HG02943 (cell line): ENCODE results near the gene TMEM163.
"Not testable (repeated sequence)": the region's sequence is repeated elsewhere in the genome, so short reads cannot be mapped to it uniquely, and the experiment has no call there.

Experiments used
- ATAC-seq: cut with Tn5 transposase; IDR thresholded peaks from one replicate; pipeline ENCODE4 v1.9.1; 2021; ENCODE audit warnings: mild to moderate bottlenecking, low read depth, moderate library complexity; ENCODE audit not compliant: unreplicated experiment

TMEM163 gene

DNA sequence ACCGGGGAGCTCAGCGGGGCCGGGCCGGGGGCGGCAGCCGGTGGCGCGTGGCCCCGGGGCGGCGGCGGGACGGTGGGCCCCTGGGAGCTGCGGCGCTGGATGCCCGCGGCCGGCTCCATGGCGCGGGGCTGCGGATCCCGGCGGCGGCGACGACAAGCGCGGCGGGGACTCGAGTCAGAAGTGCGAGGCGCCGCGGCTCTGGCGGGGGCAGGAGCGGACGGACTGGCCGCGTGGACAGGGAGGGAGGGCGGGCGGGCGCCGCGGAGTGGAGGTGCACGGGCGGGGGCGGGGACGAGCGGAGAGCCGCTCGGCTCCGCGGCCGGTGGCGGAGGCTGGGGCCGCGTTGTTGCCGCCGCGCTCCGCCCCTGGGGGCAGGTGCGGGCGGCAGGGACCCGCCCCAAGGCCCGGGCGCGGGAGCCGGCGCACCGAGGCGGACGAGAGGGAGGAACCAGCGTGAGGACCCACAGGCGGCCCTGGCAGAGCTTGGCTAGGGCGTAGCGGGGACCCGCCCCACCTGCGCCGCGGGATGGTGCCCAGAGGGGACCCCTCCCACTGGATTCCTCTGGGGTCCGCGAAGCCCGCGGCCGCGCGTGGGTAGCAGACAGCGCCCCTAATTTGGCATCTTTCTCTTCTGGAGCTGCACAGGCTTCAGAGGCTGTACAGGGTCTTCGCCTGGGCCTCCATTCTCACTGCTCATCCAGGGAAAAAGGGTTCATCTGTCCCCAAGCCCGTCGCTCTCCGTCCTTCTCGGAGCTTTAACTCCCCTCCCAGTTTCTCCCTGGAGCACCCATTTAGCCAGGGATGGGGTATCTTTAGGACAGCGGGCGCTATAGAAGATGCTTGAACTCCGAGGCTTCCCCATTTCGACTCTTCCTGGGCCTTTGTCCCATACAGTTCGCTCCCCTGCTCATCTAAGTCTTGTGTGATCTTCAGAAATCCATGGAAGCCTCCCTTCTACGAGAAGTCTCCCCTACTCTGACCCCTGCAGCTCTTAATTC is at the start of gene TMEM163:
Gene TMEM163, minus strand, starts transcription at position 184 of the 998 bp plus-strand sequence.
- ATAC-seq = no peak

DNA sequence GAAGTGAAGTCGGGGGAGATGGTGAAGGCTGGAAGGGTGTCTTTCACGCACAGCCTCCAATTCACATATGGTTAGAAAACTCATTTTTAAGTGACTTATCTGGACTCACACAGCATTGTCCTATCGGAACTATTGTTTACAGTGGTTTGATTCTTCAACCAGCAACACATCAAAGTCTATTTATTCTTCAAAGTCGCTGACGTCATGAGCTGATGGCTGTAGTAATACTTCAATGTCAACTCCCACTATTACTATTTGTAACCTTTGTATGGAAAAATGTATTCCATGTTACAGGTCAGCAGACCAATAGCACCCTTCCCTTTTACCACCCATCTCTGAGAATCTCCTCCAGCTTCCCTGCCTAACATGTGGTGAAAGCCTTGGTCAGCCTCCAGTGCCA is 47.8 kb upstream of the TMEM163 start:
- no peak for ATAC-seq

DNA sequence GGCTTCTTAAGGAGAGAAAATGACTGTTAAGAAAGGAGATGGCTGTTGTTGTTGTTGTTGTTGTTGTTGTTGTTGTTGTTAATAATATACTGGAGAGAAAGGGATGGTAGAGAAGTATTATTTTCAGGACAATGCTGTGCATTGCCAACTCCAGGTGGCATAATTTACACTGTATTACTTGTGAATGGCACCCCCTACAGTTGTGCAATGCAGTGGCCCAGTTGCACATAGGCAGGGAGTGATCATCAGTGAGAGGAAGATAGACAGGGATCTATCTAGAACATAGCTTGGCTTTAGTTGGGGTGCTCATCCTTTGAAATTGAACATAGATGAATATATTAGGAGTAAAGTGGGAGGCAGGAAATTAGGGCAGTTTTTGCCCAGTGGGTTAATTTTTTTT is 47.2 kb upstream of the TMEM163 start:
- ATAC-seq = no peak

DNA sequence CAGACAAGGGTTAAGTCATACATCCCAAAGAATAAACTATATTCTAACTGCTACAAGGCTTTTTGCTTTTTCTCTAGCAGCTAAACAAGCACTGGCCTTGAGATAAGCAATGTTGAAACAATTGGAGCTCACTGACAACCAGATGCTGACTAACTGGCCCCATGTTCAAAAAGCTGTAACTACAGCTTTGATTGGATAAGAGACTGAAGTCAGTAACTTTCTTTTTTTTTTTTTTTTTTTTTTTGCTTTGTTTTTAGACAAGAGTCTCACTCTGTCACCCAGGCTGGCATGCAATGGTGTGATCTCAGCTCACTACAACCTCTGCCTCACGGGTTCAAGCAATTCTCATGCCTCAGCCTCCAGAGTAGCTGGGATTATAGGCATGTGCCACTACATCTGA is 45.4 kb upstream of the TMEM163 start:
- no peak for ATAC-seq

DNA sequence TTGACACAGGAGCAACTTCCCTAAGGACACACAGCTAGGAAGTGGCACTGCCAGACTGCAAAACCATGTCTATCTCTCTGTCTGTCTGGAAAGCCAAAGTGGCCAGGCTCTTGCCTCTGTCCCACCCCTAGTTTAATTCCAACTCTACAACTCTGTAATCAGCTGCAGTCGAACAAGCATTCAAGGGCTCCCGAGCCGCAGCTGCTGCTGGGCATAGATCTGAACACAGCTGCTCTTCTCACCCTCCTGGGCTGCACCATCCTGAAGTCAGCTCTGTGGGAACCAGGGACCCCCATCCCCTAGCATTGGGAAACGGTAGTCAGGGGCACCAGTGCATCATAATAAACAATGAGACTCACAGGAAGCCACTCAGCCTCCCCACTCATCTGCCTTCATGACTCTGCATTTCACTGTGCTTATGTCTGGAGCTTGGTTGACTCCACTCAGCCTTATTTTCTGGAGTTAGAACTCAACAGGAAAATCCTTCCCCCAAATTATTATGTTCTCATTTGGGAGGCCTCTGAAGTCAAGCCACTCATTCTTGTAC is 44.4 kb upstream of the TMEM163 start:
- ATAC-seq = no peak

DNA sequence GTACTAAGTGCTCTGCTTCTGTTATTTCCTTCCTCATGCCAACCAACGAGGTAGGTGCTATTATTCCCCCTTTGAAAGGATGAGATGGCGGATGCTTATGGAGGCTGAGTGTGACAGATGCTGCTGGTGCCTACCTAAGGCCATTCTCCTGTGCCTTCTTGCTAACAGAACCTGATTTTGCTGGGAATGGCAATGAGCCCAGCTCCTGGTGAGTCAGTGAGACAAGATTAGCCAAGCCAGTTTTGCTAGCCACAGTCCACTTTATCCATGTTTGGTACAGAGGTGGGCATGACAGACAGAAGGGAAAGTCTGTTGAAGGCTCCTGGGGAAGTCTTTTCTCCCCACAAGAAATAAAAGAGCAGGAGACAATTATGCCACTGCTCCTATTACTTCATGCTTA is 43.7 kb upstream of the TMEM163 start:
- ATAC-seq = no peak

DNA sequence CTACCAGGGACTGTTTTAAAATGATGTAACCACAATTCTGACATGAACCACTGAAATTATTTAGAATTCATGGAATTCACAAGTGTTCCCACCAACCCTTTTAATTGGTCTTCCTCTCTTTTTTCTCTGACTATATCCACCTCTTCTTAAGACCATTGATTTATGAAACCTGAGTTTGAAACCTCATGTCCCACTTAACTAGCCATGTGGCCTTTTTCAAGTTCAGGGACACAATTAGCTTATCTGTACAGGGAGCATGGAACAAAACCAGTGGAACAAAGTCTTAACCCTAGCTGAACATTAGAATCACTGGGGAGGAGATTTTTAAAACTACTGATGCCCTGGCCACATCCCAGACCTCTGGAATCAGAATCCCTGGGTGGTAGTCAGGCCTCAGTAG is 41.6 kb upstream of the TMEM163 start:
- ATAC-seq = no peak

DNA sequence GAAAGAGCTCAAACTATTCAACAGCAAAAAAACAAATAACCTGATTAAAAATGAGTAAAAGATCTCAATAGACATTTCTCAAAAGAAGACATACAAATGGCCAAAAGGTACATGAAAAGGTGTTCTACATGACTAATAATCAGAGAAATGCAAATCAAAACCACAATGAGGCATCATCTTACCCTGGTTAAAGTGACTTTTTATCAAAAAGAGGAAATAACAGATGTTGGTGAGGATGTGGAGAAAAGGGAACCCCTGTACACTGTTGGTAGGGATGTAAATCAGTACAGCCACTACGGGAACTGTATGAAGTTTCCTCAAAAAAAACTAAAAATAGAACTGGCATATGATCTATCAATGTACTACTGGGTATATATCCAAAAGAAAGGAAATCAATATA is 39.8 kb upstream of the TMEM163 start:
- peak; percentile 80 for ATAC-seq

DNA sequence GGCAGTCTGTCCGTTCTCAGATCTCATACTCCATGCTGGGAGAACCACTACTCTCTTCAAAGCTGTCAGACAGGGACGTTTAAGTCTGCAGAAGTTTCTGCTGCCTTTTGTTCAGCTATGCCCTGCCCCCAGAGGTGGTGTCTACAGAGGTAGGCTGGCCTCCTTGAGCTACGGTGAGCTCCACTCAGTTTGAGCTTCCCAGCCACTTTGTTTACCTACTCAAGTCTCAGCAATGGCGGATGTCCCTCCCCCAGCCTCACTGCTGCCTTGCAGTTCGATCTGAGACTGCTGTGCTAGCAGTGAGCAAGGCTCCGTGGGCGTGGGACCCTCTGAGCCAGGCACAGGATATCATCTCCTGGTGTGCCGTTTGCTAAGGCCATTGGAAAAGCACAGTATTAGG is 33.2 kb upstream of the TMEM163 start:
- not testable (repeated sequence) for ATAC-seq

DNA sequence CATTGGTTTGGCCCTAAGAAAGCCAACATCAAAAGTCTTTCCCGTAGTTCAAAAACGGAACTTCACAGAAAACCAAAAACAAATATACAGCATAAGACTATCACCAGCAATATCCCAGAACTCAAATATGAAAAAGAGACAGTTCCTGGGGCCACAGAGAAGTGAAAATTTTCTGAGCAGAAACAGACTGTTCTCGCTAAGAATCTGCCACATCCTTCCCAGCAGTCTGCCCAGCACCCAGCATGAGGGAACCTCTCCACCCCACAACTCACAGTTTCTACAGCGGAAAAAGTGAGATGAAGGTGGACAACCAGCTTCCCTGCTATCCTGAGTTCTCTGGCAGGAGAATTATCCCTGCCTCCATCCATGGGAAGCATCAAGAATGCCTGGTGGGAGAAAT is 26.7 kb upstream of the TMEM163 start:
- ATAC-seq = no peak

DNA sequence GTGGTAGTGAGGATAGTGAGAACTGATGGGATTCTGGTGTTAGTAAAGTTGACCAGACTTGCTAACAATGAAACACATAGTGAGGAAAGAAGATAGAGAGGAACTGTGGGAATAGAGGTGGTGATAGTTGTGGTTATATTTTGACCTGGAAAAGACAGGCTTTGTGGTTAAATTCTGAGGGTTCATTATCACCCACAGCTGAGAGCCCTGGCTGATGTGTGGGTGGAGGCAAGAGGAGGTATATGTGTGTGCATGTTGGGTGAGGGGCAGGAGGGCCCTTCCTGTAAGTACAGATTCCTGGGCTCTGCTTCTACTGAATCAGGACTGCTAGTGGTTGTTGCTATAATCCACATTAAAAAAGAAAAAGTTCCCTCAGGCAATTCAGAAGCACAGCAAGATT is 26.2 kb upstream of the TMEM163 start:
- no peak for ATAC-seq

DNA sequence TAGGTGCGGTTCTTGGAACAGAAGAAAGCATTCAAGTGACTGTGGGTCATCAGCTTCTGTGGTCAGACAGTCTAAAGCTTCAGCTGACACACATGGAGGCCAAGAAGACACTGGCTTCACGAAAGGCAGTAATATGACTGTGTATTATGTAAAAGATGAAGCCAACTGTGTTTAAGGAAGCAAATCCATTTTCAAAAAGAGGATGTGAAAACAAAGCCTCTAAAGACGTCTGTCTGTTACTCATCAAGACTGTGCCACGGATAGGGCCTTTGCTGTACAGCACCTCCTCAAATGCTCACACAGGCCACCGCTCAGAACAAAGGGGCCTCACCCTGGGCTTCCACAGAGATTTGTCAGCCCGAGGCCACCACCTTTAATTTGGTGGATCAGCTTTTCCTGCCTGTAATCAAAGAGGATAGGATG is 21.1 kb upstream of the TMEM163 start:
- peak; percentile 93 for ATAC-seq

DNA sequence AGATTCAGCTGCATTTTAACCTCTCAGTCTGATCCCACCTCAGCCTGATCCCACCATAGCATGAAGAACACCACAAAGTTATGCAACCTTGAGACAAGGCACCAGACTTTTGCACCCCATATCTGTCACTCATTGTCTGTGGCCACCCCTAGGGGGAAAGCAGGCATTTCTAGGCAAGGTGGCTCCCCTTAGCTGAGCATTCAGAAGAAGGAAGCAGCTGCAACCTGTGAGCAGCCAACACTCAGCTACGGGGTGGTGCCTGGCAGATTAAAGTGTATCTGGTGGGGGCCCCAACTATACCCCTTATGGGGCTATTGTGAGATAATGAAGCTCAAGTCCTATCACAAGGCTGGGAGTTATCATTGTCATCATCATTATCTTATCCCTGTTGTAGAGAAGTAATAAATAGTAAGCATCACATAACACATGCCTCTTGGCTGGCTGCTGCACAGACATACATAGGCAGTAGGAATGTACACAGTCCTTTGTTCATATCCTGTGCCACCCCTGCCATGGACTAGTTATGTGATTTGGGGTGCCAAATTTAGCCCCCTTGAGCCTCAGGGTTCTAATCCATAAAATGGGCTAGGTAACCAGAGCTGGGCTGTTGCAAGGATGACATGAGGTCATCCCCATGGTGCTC is 20.6 kb upstream of the TMEM163 start:
- ATAC-seq = peak; percentile 6

DNA sequence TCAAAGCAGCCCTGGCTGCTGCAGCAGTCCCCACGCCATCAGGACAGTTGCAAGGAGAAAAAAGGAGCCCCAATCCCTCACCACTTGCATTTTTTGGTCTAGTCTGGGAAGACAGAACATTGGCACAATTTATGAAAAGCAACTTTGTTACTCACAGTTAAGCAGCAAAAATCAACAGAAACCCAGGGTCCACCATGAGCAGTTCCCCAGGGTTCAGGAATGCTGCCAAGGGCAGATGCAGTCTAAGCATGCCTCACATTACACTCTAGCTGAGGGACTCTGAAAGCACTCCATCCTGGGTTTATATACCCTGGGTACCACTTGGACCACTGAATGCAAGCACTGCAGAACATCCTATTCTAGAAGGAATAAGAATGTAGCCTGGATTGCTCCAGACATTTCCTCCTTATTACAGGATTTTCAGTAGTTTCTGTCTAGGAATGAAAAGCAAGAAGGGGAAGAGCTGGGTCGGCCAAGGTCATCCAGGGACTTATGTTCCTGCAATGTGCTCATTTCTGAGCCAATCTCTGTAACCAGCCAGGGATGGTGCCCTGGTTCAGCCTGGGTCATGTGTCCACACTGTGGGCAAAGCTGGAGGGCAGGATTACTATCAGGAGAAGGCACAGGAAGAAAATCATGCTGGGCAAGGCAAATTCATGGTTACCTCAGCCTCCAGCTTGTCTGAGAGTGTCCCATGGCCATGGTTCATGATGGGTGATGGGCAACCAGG is 19.5 kb upstream of the TMEM163 start:
- ATAC-seq = no peak

DNA sequence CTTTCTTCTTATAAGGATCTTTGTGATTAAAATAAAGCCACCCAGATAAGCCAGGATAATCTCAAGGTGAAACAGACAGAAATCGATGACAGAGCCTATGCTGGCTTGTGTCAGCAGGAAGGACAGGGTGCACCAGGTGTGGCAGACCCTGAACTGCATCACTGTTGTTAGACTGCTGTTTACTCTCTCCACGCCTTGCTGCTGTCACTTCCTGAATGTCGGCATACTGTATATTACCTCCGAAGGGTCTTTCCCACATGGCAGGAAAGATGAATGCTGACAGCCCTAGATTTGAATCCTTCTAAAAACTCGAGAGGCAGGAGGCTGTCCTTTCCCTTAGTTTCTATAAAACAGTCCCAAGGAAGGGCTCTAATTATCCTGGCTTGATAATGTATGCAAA is 18.9 kb upstream of the TMEM163 start:
- ATAC-seq = no peak

DNA sequence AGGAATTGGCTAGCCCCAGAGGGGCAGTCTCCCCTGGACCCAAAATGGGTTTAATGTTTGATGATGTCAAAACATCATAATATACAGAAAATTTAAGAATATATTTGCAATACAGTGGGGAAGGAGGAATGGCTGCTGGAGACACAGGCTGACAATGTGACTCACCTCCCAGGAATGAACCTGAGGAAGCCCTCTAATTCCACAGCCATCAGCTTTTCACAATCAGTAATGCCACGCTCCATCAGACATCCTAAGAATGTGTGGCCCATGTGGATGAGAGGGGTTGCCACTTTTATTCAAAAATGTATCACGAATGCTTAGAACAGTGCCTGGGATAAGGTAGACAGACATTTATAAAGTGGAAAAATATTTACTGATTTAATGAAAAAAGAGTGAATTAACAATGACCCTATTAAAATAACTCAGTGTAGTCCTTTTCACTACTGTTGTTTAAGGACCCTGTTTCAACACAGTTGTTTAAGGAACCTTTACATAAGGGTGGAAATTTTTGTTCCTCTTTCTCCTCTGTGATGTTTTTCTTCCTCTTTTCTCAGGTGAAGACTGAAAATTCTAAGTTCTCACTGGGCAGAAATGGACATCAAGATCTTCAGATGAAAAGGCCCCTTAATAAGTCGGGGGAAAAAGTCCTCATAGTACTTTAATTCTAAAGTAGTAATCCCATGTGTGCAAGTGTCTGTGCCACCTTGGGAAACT is 17.5 kb upstream of the TMEM163 start:
- ATAC-seq = no peak

DNA sequence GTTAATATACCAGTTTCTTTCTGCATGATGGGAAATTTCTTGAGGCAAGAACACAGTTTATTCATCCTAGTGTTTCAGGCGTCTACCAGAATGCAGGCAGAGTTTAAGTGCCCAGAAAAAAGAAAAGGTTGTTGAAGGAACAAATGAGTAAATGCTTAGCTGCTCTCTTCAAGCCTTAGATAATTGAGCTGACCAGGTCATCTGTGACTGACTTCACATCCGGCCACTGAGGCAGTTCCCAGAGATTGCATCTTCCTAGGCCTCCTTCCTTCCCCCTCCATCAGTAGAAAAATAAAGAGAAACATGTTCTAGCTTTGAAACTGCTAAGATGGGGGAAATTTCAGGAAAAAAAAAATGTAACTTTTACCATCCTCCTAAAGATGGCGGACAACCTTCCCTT is 9.4 kb upstream of the TMEM163 start:
- no peak for ATAC-seq

DNA sequence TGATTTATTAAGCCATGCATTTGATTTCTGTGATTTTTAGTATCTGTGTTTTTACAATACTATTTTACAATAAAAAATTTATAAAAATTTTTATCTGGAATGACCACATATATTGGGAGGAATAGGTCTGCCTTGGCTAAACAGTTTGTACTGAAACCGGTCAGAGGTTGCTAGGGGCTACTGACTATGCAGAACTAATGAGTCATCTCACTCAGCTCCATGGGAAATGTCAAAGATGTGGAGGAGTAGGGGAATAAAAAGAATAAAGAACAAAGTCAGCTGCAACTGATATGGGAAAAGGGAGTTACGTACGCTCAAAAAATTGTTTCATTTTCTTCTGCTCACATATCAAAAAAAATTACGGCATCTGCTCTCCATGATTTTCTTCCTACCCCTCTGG is 8.6 kb upstream of the TMEM163 start:
- no peak for ATAC-seq

DNA sequence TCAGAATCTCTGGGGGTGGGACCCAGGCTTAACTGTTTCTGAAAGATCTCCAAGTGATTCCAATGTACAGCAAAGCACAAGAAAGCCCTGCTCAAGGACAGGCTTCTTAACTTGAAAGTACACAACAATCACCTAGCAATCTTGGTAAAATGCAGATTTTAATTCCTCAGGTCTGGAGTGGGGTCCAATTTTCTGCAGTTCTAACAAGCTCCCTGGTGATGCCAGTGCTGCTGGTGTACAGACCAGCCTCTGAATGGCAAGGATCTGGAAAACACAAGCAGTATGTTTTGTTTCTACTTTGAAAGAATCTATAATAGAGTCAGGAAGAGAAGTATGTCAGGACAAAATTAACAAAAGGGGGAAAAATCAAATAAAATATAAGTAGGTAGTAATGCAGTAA is 7.8 kb upstream of the TMEM163 start:
- ATAC-seq = no peak

DNA sequence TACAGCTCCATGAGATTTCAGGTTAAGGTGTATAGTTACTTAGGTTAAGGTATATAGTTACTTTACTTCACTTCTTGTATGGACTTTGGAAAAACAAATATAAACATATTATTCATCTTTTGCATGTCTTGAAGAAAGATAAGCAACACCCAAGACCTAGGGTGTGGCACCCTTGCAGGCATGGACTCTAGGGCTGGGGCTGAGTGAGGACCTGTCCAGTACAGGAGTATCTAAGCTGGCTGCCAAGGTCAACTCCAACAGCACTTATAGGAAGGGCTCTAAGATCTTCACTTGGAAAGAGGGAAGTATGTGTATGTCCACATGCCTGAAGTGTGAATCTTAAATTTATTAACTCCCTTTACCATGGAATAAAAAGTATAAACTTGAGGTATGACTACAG is 7.1 kb upstream of the TMEM163 start:
- ATAC-seq = no peak
